Natural killer cell (primary cell): ENCODE measurements around the gene LGALS9. TPM values are rescaled to one million over a fixed set of nuclear protein-coding genes. Genes with fewer than 3 reads are reported as not detected.

Experiments
- ATAC-seq, 3 donors: fragments of 150-1000 bp in 2 of 3; fragments of 200-7000 bp in 1 of 3; cut with Tn5 transposase; 1 replicate in 1 of 3; 2 replicates in 2 of 3; pipeline ENCODE4 v1.10.0; 2021; ENCODE audit warnings: mild to moderate bottlenecking in 2 of 3, moderate library complexity in 2 of 3
- DNase-seq, 2 donors: peaks; one replicate each; pipeline versions ENCODE4 v3.0.0 to v3.0.0-alpha.2; 2013 to 2021; ENCODE audit warnings: mixed read lengths in 1 of 2
- H3K27ac ChIP-seq: one replicate; pipeline ENCODE4 v1.5.1; 2013; ENCODE audit warnings: mild to moderate bottlenecking, low read length
- H3K27me3 ChIP-seq: one replicate; pipeline ENCODE4 v1.6.1; 2013; ENCODE audit warnings: low read length; ENCODE audit not compliant: control insufficient read depth, insufficient read depth
- H3K36me3 ChIP-seq: one replicate; pipeline ENCODE4 v1.6.1; 2013; ENCODE audit warnings: low read length; ENCODE audit not compliant: control insufficient read depth, insufficient read depth
- H3K4me1 ChIP-seq: one replicate; pipeline ENCODE4 v1.6.1; 2013; ENCODE audit warnings: low read length; ENCODE audit not compliant: control insufficient read depth, insufficient read depth
- H3K4me3 ChIP-seq: one replicate; pipeline ENCODE4 v1.5.1; 2013; ENCODE audit warnings: low read length
- H3K9me3 ChIP-seq: one replicate; pipeline ENCODE4 v1.6.1; 2013; ENCODE audit warnings: low read length; ENCODE audit not compliant: control insufficient read depth, insufficient read depth
- H3K27ac Mint-ChIP-seq, 2 donors: one replicate each; pipeline ENCODE4 v1.8.0; 2022; ENCODE audit warnings: mild to moderate bottlenecking in 2 of 2, mixed read lengths in 2 of 2, moderate library complexity in 1 of 2
- H3K27me3 Mint-ChIP-seq, 2 donors: one replicate each; pipeline ENCODE4 v1.8.0; 2022; ENCODE audit warnings: low read depth in 2 of 2, mixed read lengths in 2 of 2
- H3K36me3 Mint-ChIP-seq: one replicate; pipeline ENCODE4 v1.8.0; 2022; ENCODE audit warnings: mixed read lengths
- H3K4me1 Mint-ChIP-seq, 2 donors: one replicate each; pipeline ENCODE4 v1.8.0; 2022; ENCODE audit warnings: mixed read lengths in 2 of 2
- H3K4me3 Mint-ChIP-seq: one replicate; pipeline ENCODE4 v1.8.0; 2022; ENCODE audit warnings: mild to moderate bottlenecking, moderate library complexity, mixed read lengths
- H3K9me3 Mint-ChIP-seq, 2 donors: one replicate each; pipeline ENCODE4 v1.8.0; 2022; ENCODE audit warnings: mixed read lengths in 2 of 2
- WGBS: methylation state at CpG from one replicate; pipeline ENCODE4 v1.1.7; 2013; ENCODE audit warnings: missing lambda C conversion rate; ENCODE audit not compliant: insufficient coverage; 5-methylcytosine and 5-hydroxymethylcytosine counted together
- intact Hi-C: fragments of 100-400 bp; cut with micrococcal nuclease; formaldehyde crosslinking; loops from one replicate; pipeline ENCODE4 v1.14.2; 2022
- total RNA-seq, 4 donors: library from RNA; stranded (reverse); fragments of 120-200 nt in 1 of 4; gene quantifications; one replicate each; pipeline versions ENCODE4 v1.2.3 to v1.2.4, GENCODE V29; 2013 to 2022
- TF ChIP-seq, protein P1 (sequence below): fragments of 200-600 bp; IDR thresholded peaks from one replicate; pipeline ENCODE4 v1.8.0; 2022; ENCODE audit warnings: antibody characterized with exemption

LGALS9 gene
- total RNA-seq, 3 donors from 2014 or later (not counting 1 experiment from before 2014, with no cell fraction given), result 83.4 to 142 (median 102) TPM

DNA sequence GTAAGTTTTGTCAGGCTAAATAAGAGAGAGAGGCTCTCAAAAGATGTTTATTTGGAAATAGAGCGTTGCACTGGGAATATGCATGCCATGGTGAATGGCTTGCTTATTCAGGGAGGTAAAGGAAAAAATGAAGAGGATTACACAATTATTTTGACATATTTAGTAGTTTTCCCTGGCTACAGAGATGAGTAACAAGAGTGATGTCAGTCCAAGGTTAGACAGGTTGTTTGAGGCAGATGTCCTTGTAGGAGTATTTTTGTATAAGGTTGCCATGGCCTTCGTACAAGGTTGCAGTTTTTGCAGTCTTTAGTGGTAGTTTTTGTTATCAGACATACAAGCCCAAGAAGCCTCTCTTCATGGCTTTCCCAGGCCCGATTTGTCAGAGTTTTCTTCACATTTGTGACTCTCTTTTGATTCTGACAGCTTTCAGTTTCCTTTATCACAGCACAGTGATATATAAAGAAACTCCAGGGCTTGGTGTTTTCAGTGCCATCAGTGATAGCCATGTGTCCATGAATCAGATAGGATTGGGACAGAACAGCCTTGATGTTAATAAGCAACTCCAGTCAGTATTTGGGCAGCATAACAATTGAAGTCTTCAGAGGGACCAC is 18.7 kb upstream of the LGALS9 start:
- H3K36me3 Mint-ChIP-seq, result no peaks in the 10 kb centered on the region

DNA sequence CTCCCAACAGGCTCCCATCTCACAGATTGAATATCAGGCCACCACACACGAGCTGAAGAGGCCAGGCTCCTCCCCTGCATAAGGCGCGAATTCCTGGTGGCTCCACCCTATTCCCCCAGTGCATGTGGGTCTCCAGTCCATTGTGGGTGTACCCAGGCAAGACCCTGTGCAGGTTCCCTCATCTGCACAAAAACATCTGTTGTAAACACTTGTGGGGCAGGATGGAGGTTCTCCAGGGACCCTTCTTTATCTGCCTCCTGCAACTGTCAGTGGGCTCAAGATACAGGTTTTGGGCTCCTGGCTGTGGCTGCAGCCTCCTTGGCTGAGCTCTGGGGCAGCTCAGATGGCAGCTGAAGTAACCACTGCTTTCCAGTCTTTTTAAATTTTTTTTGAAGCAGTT is 17.6 kb upstream of the LGALS9 start:
- Mint-ChIP-seq H3K36me3 (no peaks in the 10 kb centered on the region), H3K27ac (no peak overlapping the region), H3K27me3 (no peaks in the 10 kb centered on the region), H3K4me3 (no peak overlapping the region), H3K4me1 (no peaks in the 10 kb centered on the region), H3K9me3 (no peaks in the 10 kb centered on the region)
- intact Hi-C loops, result no loop called here
- no peaks in the 10 kb centered on the region for H3K9me3 ChIP-seq
- WGBS, result 90% methylated on average over 3 of the region's 3 CpGs
- H3K27me3 ChIP-seq, result no peaks in the 10 kb centered on the region
- H3K36me3 ChIP-seq, result peaks cover 44% of the 10 kb centered on the region
- H3K4me1 ChIP-seq, result no peaks in the 10 kb centered on the region
- H3K4me3 ChIP-seq, result no peak overlapping the region
- TF ChIP-seq, protein P1, sequence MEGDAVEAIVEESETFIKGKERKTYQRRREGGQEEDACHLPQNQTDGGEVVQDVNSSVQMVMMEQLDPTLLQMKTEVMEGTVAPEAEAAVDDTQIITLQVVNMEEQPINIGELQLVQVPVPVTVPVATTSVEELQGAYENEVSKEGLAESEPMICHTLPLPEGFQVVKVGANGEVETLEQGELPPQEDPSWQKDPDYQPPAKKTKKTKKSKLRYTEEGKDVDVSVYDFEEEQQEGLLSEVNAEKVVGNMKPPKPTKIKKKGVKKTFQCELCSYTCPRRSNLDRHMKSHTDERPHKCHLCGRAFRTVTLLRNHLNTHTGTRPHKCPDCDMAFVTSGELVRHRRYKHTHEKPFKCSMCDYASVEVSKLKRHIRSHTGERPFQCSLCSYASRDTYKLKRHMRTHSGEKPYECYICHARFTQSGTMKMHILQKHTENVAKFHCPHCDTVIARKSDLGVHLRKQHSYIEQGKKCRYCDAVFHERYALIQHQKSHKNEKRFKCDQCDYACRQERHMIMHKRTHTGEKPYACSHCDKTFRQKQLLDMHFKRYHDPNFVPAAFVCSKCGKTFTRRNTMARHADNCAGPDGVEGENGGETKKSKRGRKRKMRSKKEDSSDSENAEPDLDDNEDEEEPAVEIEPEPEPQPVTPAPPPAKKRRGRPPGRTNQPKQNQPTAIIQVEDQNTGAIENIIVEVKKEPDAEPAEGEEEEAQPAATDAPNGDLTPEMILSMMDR, result no peak
- DNase-seq, result no peak
- no peak for ATAC-seq
- H3K27ac ChIP-seq, result no peak overlapping the region

More for the DNA sequence above, 18.7 kb upstream of the LGALS9 start:
- H3K27ac ChIP-seq, result no peak overlapping the region
- no peak for ATAC-seq
- Mint-ChIP-seq H3K27ac (no peak overlapping the region), H3K9me3 (no peaks in the 10 kb centered on the region), H3K4me1 (no peaks in the 10 kb centered on the region), H3K4me3 (no peak overlapping the region), H3K27me3 (no peaks in the 10 kb centered on the region)
- intact Hi-C loops, result no loop called here
- no peaks in the 10 kb centered on the region for H3K9me3 ChIP-seq
- DNase-seq, result no peak
- H3K27me3 ChIP-seq, result no peaks in the 10 kb centered on the region
- 85% methylated on average over 3 of the region's 3 CpGs for WGBS
- peaks cover 42% of the 10 kb centered on the region for H3K36me3 ChIP-seq
- H3K4me1 ChIP-seq, result no peaks in the 10 kb centered on the region
- TF ChIP-seq, protein P1, result no peak
- H3K4me3 ChIP-seq, result no peak overlapping the region

DNA sequence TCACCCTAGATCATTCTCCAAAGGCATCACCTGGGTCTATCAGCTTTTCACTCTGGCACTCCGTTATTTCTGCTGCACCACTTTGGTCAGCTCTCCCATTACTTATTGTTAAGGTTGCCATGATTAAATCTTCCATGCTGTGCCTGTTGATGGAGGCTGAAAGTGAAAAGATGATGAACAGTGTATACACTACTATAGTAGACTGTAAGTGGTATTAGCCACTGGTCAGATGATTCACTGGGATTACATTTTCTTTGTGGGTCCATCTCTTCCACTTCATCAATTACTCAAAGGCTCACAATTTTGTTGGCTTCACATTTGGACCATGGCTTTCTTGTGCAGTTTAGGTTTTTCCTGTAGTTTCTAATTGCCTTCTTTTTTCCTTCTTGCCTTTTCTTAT is 15.9 kb upstream of the LGALS9 start:
- intact Hi-C loops, result no loop called here
- no peaks in the 10 kb centered on the region for H3K4me1 ChIP-seq
- H3K4me3 ChIP-seq, result no peak overlapping the region
- no peaks in the 10 kb centered on the region for H3K27me3 Mint-ChIP-seq
- no peak for ATAC-seq
- H3K4me3 Mint-ChIP-seq, result no peak overlapping the region
- H3K36me3 Mint-ChIP-seq, result no peaks in the 10 kb centered on the region
- no peaks in the 10 kb centered on the region for H3K9me3 Mint-ChIP-seq
- WGBS, result no CpG with 5 or more reads among the region's 1 CpG
- no peak for DNase-seq
- H3K27ac ChIP-seq, result no peak overlapping the region
- TF ChIP-seq, protein P1, result no peak
- H3K27me3 ChIP-seq, result no peaks in the 10 kb centered on the region
- no peaks in the 10 kb centered on the region for H3K4me1 Mint-ChIP-seq
- H3K27ac Mint-ChIP-seq, result no peak overlapping the region
- H3K36me3 ChIP-seq, result peaks cover 41% of the 10 kb centered on the region
- no peaks in the 10 kb centered on the region for H3K9me3 ChIP-seq

DNA sequence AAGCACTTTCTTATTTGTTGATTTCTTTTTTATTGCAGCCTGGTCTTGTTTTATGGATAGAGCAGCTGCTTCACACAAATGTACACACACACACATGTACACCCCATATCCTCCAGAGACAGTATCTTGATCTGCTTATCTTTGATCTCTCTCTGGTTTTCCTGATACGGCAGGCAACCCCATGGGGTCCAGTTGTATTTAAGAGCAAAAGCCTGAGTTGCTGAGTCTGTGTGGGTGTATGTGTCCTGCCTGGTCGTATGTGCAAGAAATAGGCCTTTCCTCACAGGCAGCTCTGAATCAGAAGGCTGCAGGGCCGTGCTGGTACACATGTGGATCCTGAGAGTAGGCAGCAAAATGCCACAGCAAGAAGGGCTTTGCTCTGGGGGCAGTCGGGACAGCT is 14.6 kb upstream of the LGALS9 start:
- H3K4me3 Mint-ChIP-seq, result no peak overlapping the region
- TF ChIP-seq, protein P1, result no peak
- H3K36me3 Mint-ChIP-seq, result no peaks in the 10 kb centered on the region
- no peak overlapping the region for H3K4me3 ChIP-seq
- H3K27me3 ChIP-seq, result no peaks in the 10 kb centered on the region
- no peaks in the 10 kb centered on the region for H3K4me1 ChIP-seq
- H3K4me1 Mint-ChIP-seq, result no peaks in the 10 kb centered on the region
- 54% methylated on average over 4 of the region's 4 CpGs for WGBS
- H3K27ac ChIP-seq, result no peak overlapping the region
- H3K9me3 ChIP-seq, result no peaks in the 10 kb centered on the region
- DNase-seq (no peak), ATAC-seq (no peak)
- H3K27me3 Mint-ChIP-seq, result no peaks in the 10 kb centered on the region
- H3K36me3 ChIP-seq, result peaks cover 37% of the 10 kb centered on the region
- H3K27ac Mint-ChIP-seq, result peak overlapping the region in 1 of 2 donors; percentile 7
- H3K9me3 Mint-ChIP-seq, result no peaks in the 10 kb centered on the region
- intact Hi-C loops, result no loop called here
